ENCODE measurements around the gene EDC4. TPM values are rescaled to one million over a fixed set of nuclear protein-coding genes. Genes with fewer than 3 reads are reported as not detected.

Gene EDC4
- total and polyA plus RNA-seq, 2 of the 8 experiments (the other 6 are each of a cell fraction or from before 2014, with no cell fraction given) = 58.5 to 72.7 TPM

- Histone ChIP-seq H3K14ac (ENCODE audit: insufficient read length) (no peak overlapping the region), H3K4ac (replicated peaks; ENCODE audit: insufficient read length, low read depth, low read length) (no peak overlapping the region), H3K36me3 (ENCODE audit: control insufficient read depth in 2 of 4, insufficient read depth in 4 of 4, low read length in 3 of 4) (peaks cover 0 to 4% (median 0%) of the 10 kb centered on the region in 4 experiments; a peak in 2 of 8 replicates), H4K91ac (replicated peaks; ENCODE audit: insufficient read length, low read length) (peak overlapping the region; percentile 52), H2AK5ac (ENCODE audit: low read depth, low read length) (0 out of 2 replicates have a peak overlapping the region, but pooled peaks have one; percentile 61), H3K79me2 (ENCODE audit: control insufficient read depth in 1 of 2, insufficient read depth in 2 of 2, low read length in 2 of 2) (peaks cover 16 to 62% of the 10 kb centered on the region in 2 experiments), H3K9me3 (ENCODE audit: insufficient read depth in 2 of 2, low read depth in 1 of 2, low read length in 1 of 2) (no peaks in the 10 kb centered on the region), H2BK120ac (replicated peaks; ENCODE audit: low read depth, low read length) (peak overlapping the region; percentile 40), H2AFZ (ENCODE audit: low read length) (no peak overlapping the region), H3K27ac (ENCODE audit: low read depth, low read length) (peak overlapping the region; percentile 80), H3K18ac (ENCODE audit: extremely low read depth, low read length) (peak overlapping the region; percentile 93), H3K9ac (replicated peaks in 1 of 4; ENCODE audit: extremely low read depth in 1 of 4, low read depth in 3 of 4, low read length in 3 of 4) (peak overlapping the region; percentile 35 to 75 (median 68); a peak in 6 of 7 replicates), H3K56ac (replicated peaks; ENCODE audit: insufficient read length, low read depth, low read length) (peak overlapping the region; percentile 83), H4K8ac (ENCODE audit: extremely low read depth, insufficient read depth, low read length) (peak overlapping the region; percentile 35; the same call in 1 of the 2 replicates), H3K79me1 (ENCODE audit: low read depth, low read length) (peaks cover 14% of the 10 kb centered on the region), H2BK15ac (ENCODE audit: low read length) (no peak overlapping the region), H3K23me2 (ENCODE audit: low read depth, low read length) (peaks cover 22% of the 10 kb centered on the region), H3K4me1 (replicated peaks in 1 of 4; ENCODE audit: control insufficient read depth in 3 of 4, insufficient read depth in 4 of 4, low read length in 3 of 4) (peaks cover 8 to 32% (median 17%) of the 10 kb centered on the region in 4 experiments), H3K4me2 (ENCODE audit: insufficient read depth in 1 of 2, low read depth in 2 of 2, low read length in 2 of 2) (peak overlapping the region; percentile 90 to 94), H2BK12ac (ENCODE audit: low read depth, low read length) (no peak overlapping the region), H3K27me3 (replicated peaks in 1 of 4; ENCODE audit: control insufficient read depth in 3 of 4, extremely low read depth in 1 of 4, insufficient read depth in 3 of 4, low read length in 3 of 4) (no peaks in the 10 kb centered on the region), H2BK5ac (ENCODE audit: low read depth, low read length) (peak overlapping the region; percentile 75; the same call in 1 of the 2 replicates), H2BK20ac (ENCODE audit: low read length) (no peak overlapping the region), H4K20me1 (replicated peaks in 1 of 2; ENCODE audit: control insufficient read depth in 1 of 2, insufficient read depth in 2 of 2, low read length in 2 of 2) (peaks cover 19 to 24% of the 10 kb centered on the region in 2 experiments), H3K23ac (ENCODE audit: insufficient read length) (no peak overlapping the region), H3K4me3 (ENCODE audit: extremely low read depth in 1 of 4, insufficient read depth in 2 of 4, low read depth in 3 of 4, low read length in 4 of 4) (peak overlapping the region; percentile 56 to 92 (median 79)), H4K5ac (ENCODE audit: insufficient read length, low read depth, low read length) (peak overlapping the region; percentile 82)
- POLR2A ChIA-PET (ENCODE audit: partially characterized antibody) = interaction anchor here (0.6 to 11.7 kb wide), 13 partner anchors 9 to 90 kb away, joined by 3 to 100 read pairs (median 5); partner anchors contain the start of genes EDC4, PSKH1, RANBP10 and TSNAXIP1
- DNase-seq (ENCODE audit: low read depth in 1 of 2, low spot score in 2 of 2) = no peak
- FAIRE-seq = no peak
- no peak for TF ChIP-seq SUZ12 (IDR thresholded peaks at IDR 0.05; ENCODE audit: low read length)
- CTCF ChIA-PET (ENCODE audit: partially characterized antibody) = interaction anchor here (0.6 to 10.2 kb wide), 13 partner anchors 10 to 183 kb away, joined by 3 to 123 read pairs (median 4); no protein-coding TSS in a partner anchor
- 33% methylated on average over 2 of the region's 2 CpGs; no CpG with 5 or more reads in 1 of the 2 experiments for WGBS, 2 experiments (ENCODE audit: extremely low coverage in 1 of 2, insufficient coverage in 1 of 2, insufficient read length in 1 of 2, insufficient replicate concordance in 2 of 2, low coverage in 1 of 2, low lambda C conversion rate in 2 of 2, missing lambda C conversion rate in 1 of 2)
Observed at GRCh38 chr16:67846063-67846319, 26.9 kb upstream of the EDC4 start.

All from H1 (cell line).